Hepatocyte (in vitro differentiated cells): ENCODE results near the gene MDFI. TPM values are rescaled to one million over a fixed set of nuclear protein-coding genes. Genes with fewer than 3 reads are reported as not detected.
A peak's percentile ranks its signal among the peaks of the same experiment; 100 is the strongest.

Experiments
- DNase-seq: peaks from one replicate; pipeline ENCODE4 v3.0.0-alpha.2; 2016; ENCODE audit warnings: low spot score
- H2AFZ ChIP-seq: fragments of 200-600 bp; sonication (generic); 2 replicates; pipeline ENCODE4 v1.6.0; 2016; ENCODE audit warnings: antibody characterized with exemption, mild to moderate bottlenecking
- H3K27ac ChIP-seq: fragments of 200-600 bp; sonication (generic); 2 replicates; pipeline ENCODE4 v1.5.1; 2016; ENCODE audit warnings: mild to moderate bottlenecking
- H3K27me3 ChIP-seq: fragments of 200-600 bp; sonication (generic); 2 replicates; pipeline ENCODE4 v1.6.1; 2016
- H3K36me3 ChIP-seq: fragments of 200-600 bp; sonication (generic); replicated peaks from 2 replicates; pipeline ENCODE4 v1.5.1; 2016; ENCODE audit warnings: low read depth; ENCODE audit not compliant: insufficient read depth
- H3K4me1 ChIP-seq: fragments of 200-600 bp; sonication (generic); 2 replicates; pipeline ENCODE4 v1.5.1; 2016; ENCODE audit warnings: mild to moderate bottlenecking, moderate library complexity; ENCODE audit not compliant: insufficient read depth
- H3K4me2 ChIP-seq: fragments of 200-600 bp; sonication (generic); 2 replicates; pipeline ENCODE4 v1.6.0; 2016
- H3K4me3 ChIP-seq: fragments of 200-600 bp; sonication (generic); 2 replicates; pipeline ENCODE4 v1.5.1; 2016; ENCODE audit warnings: mild to moderate bottlenecking
- H3K79me2 ChIP-seq: fragments of 200-600 bp; sonication (generic); 2 replicates; pipeline ENCODE4 v1.6.0; 2017; ENCODE audit warnings: mild to moderate bottlenecking
- H3K9me2 ChIP-seq: fragments of 200-600 bp; sonication (generic); replicated peaks from 2 replicates; pipeline ENCODE4 v1.6.0; 2017; ENCODE audit warnings: mild to moderate bottlenecking; ENCODE audit not compliant: insufficient read depth
- H3K9me3 ChIP-seq: fragments of 200-600 bp; sonication (generic); 2 replicates; pipeline ENCODE4 v1.5.1; 2016; ENCODE audit warnings: low read depth, mild to moderate bottlenecking
- H4K20me1 ChIP-seq: fragments of 200-600 bp; sonication (generic); 2 replicates; pipeline ENCODE4 v1.6.0; 2016; ENCODE audit warnings: mild to moderate bottlenecking; ENCODE audit not compliant: insufficient read depth, poor library complexity, severe bottlenecking
- CTCF ChIP-seq: fragments of 200-600 bp; sonication (generic); IDR thresholded peaks from 2 replicates; pipeline ENCODE4 v1.5.1; 2016; ENCODE audit warnings: antibody characterized with exemption, mild to moderate bottlenecking; ENCODE audit not compliant: poor library complexity
- EZH2 ChIP-seq: fragments of 200-600 bp; sonication (generic); IDR thresholded peaks from 2 replicates; pipeline ENCODE4 v1.6.1; 2016; ENCODE audit warnings: antibody characterized with exemption, mild to moderate bottlenecking, borderline replicate concordance
- EZH2phosphoT487 ChIP-seq: fragments of 200-600 bp; sonication (generic); IDR thresholded peaks from one replicate; pipeline ENCODE4 v1.6.1; 2018; ENCODE audit warnings: antibody characterized with exemption, mild to moderate bottlenecking, low read depth, moderate library complexity; ENCODE audit not compliant: unreplicated experiment, severe bottlenecking
- WGBS: methylation state at CpG from one replicate; pipeline ENCODE4 v1.1.6; 2016; ENCODE audit warnings: low lambda C conversion rate; ENCODE audit errors: missing lambda C conversion rate; 5-methylcytosine and 5-hydroxymethylcytosine counted together
- polyA plus RNA-seq: library from polyadenylated mRNA; unstranded; fragments of >200 nt; fragmentation: Nextera tagmentation; extraction: Ambion mirVana; gene quantifications from 2 replicates; pipeline ENCODE4 v1.2.1, GENCODE V29; 2016
- total RNA-seq: library from RNA; depleted of rRNA; stranded (reverse); fragments of >200 nt; gene quantifications from 2 replicates; pipeline ENCODE4 v1.2.3, GENCODE V29; 2014

The MDFI gene
- total and polyA plus RNA-seq, 2 experiments from 2014 or later, result 45.2 to 106 TPM

- TF ChIP-seq EZH2phosphoT487 (no peak), CTCF (no peak), EZH2 (no peak)
- 85% methylated on average over 8 of the region's 8 CpGs for WGBS
- no peaks in the 10 kb centered on the region for H3K27me3 ChIP-seq
- no peaks in the 10 kb centered on the region for H3K79me2 ChIP-seq
- no peak for DNase-seq
- H3K4me2 ChIP-seq, result peak overlapping the region; percentile 44
- no peak overlapping the region for H3K4me3 ChIP-seq
- H4K20me1 ChIP-seq, result peaks cover 4% of the 10 kb centered on the region
- no peaks in the 10 kb centered on the region for H3K36me3 ChIP-seq
- H3K4me1 ChIP-seq, result peaks cover 34% of the 10 kb centered on the region
- H2AFZ ChIP-seq, result no peak overlapping the region
- H3K9me2 ChIP-seq, result no peaks in the 10 kb centered on the region
- H3K27ac ChIP-seq, result peak overlapping the region; percentile 89
- no peaks in the 10 kb centered on the region for H3K9me3 ChIP-seq
These were observed 16.9 kb downstream of the MDFI start for GRCh38 chr6:41655176-41655575.

- TF ChIP-seq EZH2phosphoT487 (no peak), CTCF (no peak), EZH2 (no peak)
- H4K20me1 ChIP-seq, result peaks cover 4% of the 10 kb centered on the region
- peak overlapping the region; percentile 44 for H3K4me2 ChIP-seq
- H3K9me3 ChIP-seq, result no peaks in the 10 kb centered on the region
- no peaks in the 10 kb centered on the region for H3K79me2 ChIP-seq
- no peak overlapping the region for H2AFZ ChIP-seq
- H3K36me3 ChIP-seq, result no peaks in the 10 kb centered on the region
- peaks cover 34% of the 10 kb centered on the region for H3K4me1 ChIP-seq
- DNase-seq, result no peak
- H3K9me2 ChIP-seq, result no peaks in the 10 kb centered on the region
- no peaks in the 10 kb centered on the region for H3K27me3 ChIP-seq
- no peak overlapping the region for H3K4me3 ChIP-seq
- H3K27ac ChIP-seq, result peak overlapping the region; percentile 89
- WGBS, result 49% methylated on average over 12 of the region's 12 CpGs
These were observed 17.4 kb downstream of the MDFI start for GRCh38 chr6:41655646-41656001.

GRCh38 chr6:41656002-41656691, 17.9 kb downstream of the MDFI start:
- Histone ChIP-seq H3K27ac (peak overlapping the region; percentile 89), H3K9me3 (no peaks in the 10 kb centered on the region), H3K4me3 (no peak overlapping the region), H3K4me1 (peaks cover 34% of the 10 kb centered on the region), H4K20me1 (peaks cover 4% of the 10 kb centered on the region), H3K4me2 (peak overlapping the region; percentile 44), H2AFZ (no peak overlapping the region), H3K27me3 (no peaks in the 10 kb centered on the region), H3K36me3 (no peaks in the 10 kb centered on the region), H3K79me2 (no peaks in the 10 kb centered on the region), H3K9me2 (no peaks in the 10 kb centered on the region)
- TF ChIP-seq EZH2, result no peak
- DNase-seq, result peak; percentile 35
- 40% methylated on average over 14 of the region's 14 CpGs for whole genome bisulfite sequencing

- peaks cover 34% of the 10 kb centered on the region for H3K4me1 ChIP-seq
- no peak for TF ChIP-seq EZH2phosphoT487
- no peak for TF ChIP-seq CTCF
- TF ChIP-seq EZH2, result no peak
- no peaks in the 10 kb centered on the region for H3K27me3 ChIP-seq
- peaks cover 4% of the 10 kb centered on the region for H4K20me1 ChIP-seq
- no peak for DNase-seq
- no peak overlapping the region for H2AFZ ChIP-seq
- peak overlapping the region; percentile 89 for H3K27ac ChIP-seq
- 88% methylated on average over 23 of the region's 23 CpGs for WGBS
- H3K36me3 ChIP-seq, result no peaks in the 10 kb centered on the region
- H3K79me2 ChIP-seq, result no peaks in the 10 kb centered on the region
- no peak overlapping the region for H3K4me3 ChIP-seq
- H3K4me2 ChIP-seq, result no peak overlapping the region
- no peaks in the 10 kb centered on the region for H3K9me2 ChIP-seq
- H3K9me3 ChIP-seq, result no peaks in the 10 kb centered on the region
These were observed 19.1 kb downstream of the MDFI start for GRCh38 chr6:41657131-41658094.
